Nephron progenitor cell (in vitro differentiated cells): ENCODE results near the gene PDCL2.
A peak's percentile ranks its signal among the peaks of the same experiment; 100 is the strongest.

Experiments used
- DNase-seq: peaks from one replicate; pipeline ENCODE4 v3.0.0; 2021
- H3K27ac Mint-ChIP-seq: 2 replicates; pipeline ENCODE4 v1.8.0; 2021; ENCODE audit warnings: mild to moderate bottlenecking, moderate library complexity, mixed read lengths
- H3K27me3 Mint-ChIP-seq: 2 replicates; pipeline ENCODE4 v1.8.0; 2021; ENCODE audit warnings: mild to moderate bottlenecking, low read depth, mixed read lengths; ENCODE audit not compliant: poor library complexity
- H3K36me3 Mint-ChIP-seq: 2 replicates; pipeline ENCODE4 v1.8.0; 2021; ENCODE audit warnings: low read depth, mixed read lengths
- H3K4me1 Mint-ChIP-seq: 2 replicates; pipeline ENCODE4 v1.8.0; 2021; ENCODE audit warnings: mixed read lengths
- H3K4me3 Mint-ChIP-seq: 2 replicates; pipeline ENCODE4 v1.8.0; 2021; ENCODE audit warnings: mild to moderate bottlenecking, moderate library complexity, mixed read lengths
- H3K9me3 Mint-ChIP-seq: 2 replicates; pipeline ENCODE4 v1.8.0; 2021; ENCODE audit warnings: mild to moderate bottlenecking, moderate library complexity, mixed read lengths
- CTCF ChIP-seq: fragments of 200-600 bp; sonication (generic); IDR thresholded peaks from 2 replicates; pipeline ENCODE4 v1.5.0; 2021; ENCODE audit warnings: antibody characterized with exemption

The PDCL2 gene

GRCh38 chr4:55617587-55618197 lies 25.6 kb upstream of the PDCL2 start:
- Mint-ChIP-seq H3K27me3 (no peaks in the 10 kb centered on the region), H3K36me3 (peaks cover 22% of the 10 kb centered on the region), H3K9me3 (peaks cover 11% of the 10 kb centered on the region), H3K4me3 (no peak overlapping the region), H3K27ac (no peak overlapping the region), H3K4me1 (no peaks in the 10 kb centered on the region)
- no peak for TF ChIP-seq CTCF
- no peak for DNase-seq

DNA sequence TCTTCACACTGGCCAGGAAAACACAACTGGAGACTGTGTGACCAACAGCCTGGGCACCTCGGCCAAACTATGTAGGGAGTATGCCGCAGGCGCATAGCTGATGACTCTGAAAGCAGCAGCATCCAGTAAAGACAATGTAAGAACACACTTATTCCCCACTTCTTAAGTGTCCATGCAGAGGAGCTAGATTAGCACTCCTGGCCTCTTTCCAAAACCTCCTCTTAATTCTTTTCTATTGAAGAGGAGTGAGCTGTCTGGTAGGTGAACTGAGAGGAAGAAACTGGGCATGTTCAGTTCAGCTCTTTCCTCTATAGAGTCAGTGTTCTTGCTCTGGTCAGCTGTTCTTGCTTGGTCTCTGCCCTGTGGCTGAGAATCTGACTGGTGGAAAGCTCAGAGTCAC lies 23.0 kb upstream of the PDCL2 start:
- TF ChIP-seq CTCF = no peak
- Mint-ChIP-seq H3K36me3 (peaks cover 22% of the 10 kb centered on the region), H3K4me3 (no peak overlapping the region), H3K9me3 (peaks cover 11% of the 10 kb centered on the region), H3K4me1 (no peaks in the 10 kb centered on the region), H3K27ac (peak overlapping the region; percentile 49), H3K27me3 (no peaks in the 10 kb centered on the region)
- DNase-seq = no peak

DNA sequence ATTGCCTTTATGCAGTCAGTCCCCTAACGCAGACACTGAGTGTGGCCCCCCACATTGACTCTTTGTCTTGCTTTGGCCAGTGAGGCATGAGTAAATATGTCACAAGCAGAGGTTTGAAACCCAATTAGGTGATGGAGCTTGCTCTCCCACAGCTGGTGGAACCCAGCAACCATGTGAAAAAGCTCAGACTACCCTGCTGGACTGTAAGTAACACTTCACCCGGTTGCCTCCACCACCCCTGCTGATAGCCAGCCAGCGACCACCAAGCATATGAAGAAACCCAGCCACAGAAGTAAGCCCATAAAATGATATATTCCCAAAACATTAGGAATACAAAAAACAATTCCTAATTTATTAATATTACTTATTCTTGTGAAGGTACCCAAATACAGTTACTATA lies 21.6 kb upstream of the PDCL2 start:
- Mint-ChIP-seq H3K4me3 (no peak overlapping the region), H3K36me3 (peaks cover 20% of the 10 kb centered on the region), H3K27me3 (no peaks in the 10 kb centered on the region), H3K4me1 (no peaks in the 10 kb centered on the region), H3K9me3 (peaks cover 6% of the 10 kb centered on the region), H3K27ac (no peak overlapping the region)
- no peak for DNase-seq
- TF ChIP-seq CTCF = no peak

DNA sequence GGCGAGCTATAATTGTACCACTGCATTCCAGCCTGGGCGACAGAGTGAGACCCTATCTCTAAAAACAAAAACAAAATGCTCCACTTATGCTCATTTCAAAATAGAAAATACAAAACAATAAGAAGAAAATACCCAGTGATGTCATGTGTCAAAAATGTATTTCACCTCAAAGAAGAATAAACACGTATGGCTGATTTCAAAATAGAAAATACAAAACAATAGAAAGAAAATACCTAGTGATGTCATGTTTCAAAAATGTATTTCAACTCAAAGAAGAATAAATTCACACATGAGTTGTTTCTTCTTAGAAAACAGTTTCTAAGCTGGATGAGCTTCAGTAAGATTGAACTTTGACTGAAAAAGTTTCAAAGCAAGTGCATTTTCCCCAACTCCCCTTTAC lies 20.3 kb upstream of the PDCL2 start:
- H3K9me3 Mint-ChIP-seq = no peaks in the 10 kb centered on the region
- TF ChIP-seq CTCF = no peak
- H3K36me3 Mint-ChIP-seq = peaks cover 19% of the 10 kb centered on the region
- H3K27me3 Mint-ChIP-seq = no peaks in the 10 kb centered on the region
- H3K4me1 Mint-ChIP-seq = no peaks in the 10 kb centered on the region
- no peak overlapping the region for H3K4me3 Mint-ChIP-seq
- H3K27ac Mint-ChIP-seq = no peak overlapping the region
- DNase-seq = no peak

- Mint-ChIP-seq H3K4me3 (no peak overlapping the region), H3K9me3 (no peaks in the 10 kb centered on the region), H3K27me3 (peaks cover 2% of the 10 kb centered on the region), H3K4me1 (no peaks in the 10 kb centered on the region), H3K36me3 (peaks cover 14% of the 10 kb centered on the region), H3K27ac (no peak overlapping the region)
- no peak for DNase-seq
- no peak for TF ChIP-seq CTCF
Measured at GRCh38 chr4:55611358-55612059, 19.5 kb upstream of the PDCL2 start.

GRCh38 chr4:55610381-55610780 lies 18.3 kb upstream of the PDCL2 start:
- Mint-ChIP-seq H3K27ac (no peak overlapping the region), H3K4me3 (no peak overlapping the region), H3K27me3 (peaks cover 2% of the 10 kb centered on the region), H3K36me3 (peaks cover 7% of the 10 kb centered on the region), H3K9me3 (no peaks in the 10 kb centered on the region), H3K4me1 (no peaks in the 10 kb centered on the region)
- no peak for TF ChIP-seq CTCF
- no peak for DNase-seq
